Measurements from ENCODE around the gene ITGB3.

DNA sequence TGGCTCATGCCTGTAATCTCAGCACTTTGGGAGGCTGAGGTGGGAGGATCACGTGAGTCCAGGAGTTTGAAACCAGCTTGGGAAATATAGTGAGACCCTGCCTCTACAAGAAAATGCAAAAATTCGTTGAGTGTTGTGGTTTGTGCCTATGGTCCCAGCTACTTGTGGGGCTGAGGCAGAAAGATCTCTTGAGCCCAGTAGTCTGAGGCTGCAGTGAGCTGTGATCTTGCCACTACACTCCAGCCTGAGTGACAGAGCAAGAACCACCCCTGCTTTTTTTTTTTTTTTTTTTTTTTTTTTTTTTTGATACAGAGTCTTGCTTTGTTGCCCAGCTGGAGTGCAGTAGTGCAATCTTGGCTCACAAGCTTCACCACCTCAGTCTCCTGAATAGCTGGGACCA is 34.0 kb downstream of the ITGB3 start:
- TF ChIP-seq CREB1 (IDR thresholded peaks at IDR 0.05; ENCODE audit: low read depth) (no peak), CEBPB (IDR thresholded peaks at IDR 0.05) (no peak), EP300 (IDR thresholded peaks at IDR 0.05; ENCODE audit: borderline replicate concordance) (no peak), RAD21 (IDR thresholded peaks at IDR 0.05; ENCODE audit: low read depth) (no peak), NFIC (IDR thresholded peaks at IDR 0.05) (no peak), YY1 (IDR thresholded peaks at IDR 0.05; ENCODE audit: low read depth) (no peak), TCF12 (IDR thresholded peaks at IDR 0.05; ENCODE audit: low read depth) (no peak), FOXM1 (IDR thresholded peaks at IDR 0.05; ENCODE audit: borderline replicate concordance, low read depth) (no peak), TAF1 (IDR thresholded peaks at IDR 0.05; ENCODE audit: low read depth) (no peak), TEAD4 (IDR thresholded peaks at IDR 0.05) (no peak), ZBTB7A (IDR thresholded peaks at IDR 0.05; ENCODE audit: low read depth) (no peak)
- TF ChIP-seq, protein P1, sequence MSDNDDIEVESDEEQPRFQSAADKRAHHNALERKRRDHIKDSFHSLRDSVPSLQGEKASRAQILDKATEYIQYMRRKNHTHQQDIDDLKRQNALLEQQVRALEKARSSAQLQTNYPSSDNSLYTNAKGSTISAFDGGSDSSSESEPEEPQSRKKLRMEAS (IDR thresholded peaks at IDR 0.05), result no peak
- TF ChIP-seq, protein P2, sequence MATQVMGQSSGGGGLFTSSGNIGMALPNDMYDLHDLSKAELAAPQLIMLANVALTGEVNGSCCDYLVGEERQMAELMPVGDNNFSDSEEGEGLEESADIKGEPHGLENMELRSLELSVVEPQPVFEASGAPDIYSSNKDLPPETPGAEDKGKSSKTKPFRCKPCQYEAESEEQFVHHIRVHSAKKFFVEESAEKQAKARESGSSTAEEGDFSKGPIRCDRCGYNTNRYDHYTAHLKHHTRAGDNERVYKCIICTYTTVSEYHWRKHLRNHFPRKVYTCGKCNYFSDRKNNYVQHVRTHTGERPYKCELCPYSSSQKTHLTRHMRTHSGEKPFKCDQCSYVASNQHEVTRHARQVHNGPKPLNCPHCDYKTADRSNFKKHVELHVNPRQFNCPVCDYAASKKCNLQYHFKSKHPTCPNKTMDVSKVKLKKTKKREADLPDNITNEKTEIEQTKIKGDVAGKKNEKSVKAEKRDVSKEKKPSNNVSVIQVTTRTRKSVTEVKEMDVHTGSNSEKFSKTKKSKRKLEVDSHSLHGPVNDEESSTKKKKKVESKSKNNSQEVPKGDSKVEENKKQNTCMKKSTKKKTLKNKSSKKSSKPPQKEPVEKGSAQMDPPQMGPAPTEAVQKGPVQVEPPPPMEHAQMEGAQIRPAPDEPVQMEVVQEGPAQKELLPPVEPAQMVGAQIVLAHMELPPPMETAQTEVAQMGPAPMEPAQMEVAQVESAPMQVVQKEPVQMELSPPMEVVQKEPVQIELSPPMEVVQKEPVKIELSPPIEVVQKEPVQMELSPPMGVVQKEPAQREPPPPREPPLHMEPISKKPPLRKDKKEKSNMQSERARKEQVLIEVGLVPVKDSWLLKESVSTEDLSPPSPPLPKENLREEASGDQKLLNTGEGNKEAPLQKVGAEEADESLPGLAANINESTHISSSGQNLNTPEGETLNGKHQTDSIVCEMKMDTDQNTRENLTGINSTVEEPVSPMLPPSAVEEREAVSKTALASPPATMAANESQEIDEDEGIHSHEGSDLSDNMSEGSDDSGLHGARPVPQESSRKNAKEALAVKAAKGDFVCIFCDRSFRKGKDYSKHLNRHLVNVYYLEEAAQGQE (IDR thresholded peaks at IDR 0.05; ENCODE audit: low read depth), result no peak
